T-helper 1 cell treated with Interleukin-12 subunit alpha and Interleukin-12 subunit beta and Interleukin-4 antibody, amounts not matched to agents 30 ng/mL and 1 ng/mL, for 36 hours (primary cell): ENCODE results near the gene GAB1. TPM values are rescaled to one million over a fixed set of nuclear protein-coding genes. Genes with fewer than 3 reads are reported as not detected.

Experiments used
- intact Hi-C: fragments of 100-400 bp; cut with micrococcal nuclease; formaldehyde crosslinking; loops from one replicate; pipeline ENCODE4 v1.15.1; 2024
- total RNA-seq: library from RNA; stranded (reverse); gene quantifications from 2 replicates; pipeline ENCODE4 v1.2.3, GENCODE V29; 2022

The GAB1 gene
- total RNA-seq, 1 donor from 2014 or later, result 0.34 TPM

GRCh38 chr4:143357161-143357845 lies 20.6 kb downstream of the GAB1 start:
- intact Hi-C loops, result loop anchor here (5.0 kb wide), 1 partner anchor 525 kb away; no protein-coding TSS in a partner anchor

- intact Hi-C loops, result loop anchor here (2.0 to 5.0 kb wide), 2 partner anchors 174 to 524 kb away; partner anchors contain the start of gene USP38
Observed at GRCh38 chr4:143358419-143358818, 21.7 kb downstream of the GAB1 start.

GRCh38 chr4:143358923-143359643 lies 22.4 kb downstream of the GAB1 start:
- intact Hi-C loops, result loop anchor here (1.0 to 5.0 kb wide), 4 partner anchors 22 to 523 kb away; partner anchors contain the start of genes SMARCA5 and USP38

- intact Hi-C loops, result loop anchor here (1.0 to 5.0 kb wide), 4 partner anchors 22 to 523 kb away; partner anchors contain the start of genes SMARCA5 and USP38
Observed at GRCh38 chr4:143359644-143360193, 23.0 kb downstream of the GAB1 start.

- intact Hi-C loops, result no loop called here
Observed at GRCh38 chr4:143360838-143361625, 24.4 kb downstream of the GAB1 start.

- intact Hi-C loops, result no loop called here
Observed at GRCh38 chr4:143362349-143363046, 25.8 kb downstream of the GAB1 start.

- intact Hi-C loops, result no loop called here
Observed at GRCh38 chr4:143363332-143363731, 26.7 kb downstream of the GAB1 start.

GRCh38 chr4:143364063-143364462 lies 27.4 kb downstream of the GAB1 start:
- intact Hi-C loops, result no loop called here

GRCh38 chr4:143367863-143368262 lies 31.2 kb downstream of the GAB1 start:
- intact Hi-C loops, result no loop called here

- intact Hi-C loops, result no loop called here
Observed at GRCh38 chr4:143369552-143369951, 32.9 kb downstream of the GAB1 start.

- intact Hi-C loops, result no loop called here
Observed at GRCh38 chr4:143372093-143372915, 35.6 kb downstream of the GAB1 start.

- intact Hi-C loops, result no loop called here
Observed at GRCh38 chr4:143374255-143374654, 37.6 kb downstream of the GAB1 start.

- intact Hi-C loops, result no loop called here
Observed at GRCh38 chr4:143374771-143375170, 38.1 kb downstream of the GAB1 start.

- intact Hi-C loops, result no loop called here
Observed at GRCh38 chr4:143375326-143376073, 38.8 kb downstream of the GAB1 start.

- intact Hi-C loops, result no loop called here
Observed at GRCh38 chr4:143377611-143378099, 41.0 kb downstream of the GAB1 start.

- intact Hi-C loops, result no loop called here
Observed at GRCh38 chr4:143380629-143381028, 44.0 kb downstream of the GAB1 start.

GRCh38 chr4:143381189-143382118 lies 44.8 kb downstream of the GAB1 start:
- intact Hi-C loops, result no loop called here

- intact Hi-C loops, result no loop called here
Observed at GRCh38 chr4:143382596-143382995, 45.9 kb downstream of the GAB1 start.
